Measurements from ENCODE around the gene FNBP1.

Gene FNBP1

GRCh38 chr9:129871046-129871445, 171.9 kb downstream of the FNBP1 start:
- DNase-seq = no peak

GRCh38 chr9:129869585-129870501, 173.1 kb downstream of the FNBP1 start:
- no peak for DNase-seq

DNA sequence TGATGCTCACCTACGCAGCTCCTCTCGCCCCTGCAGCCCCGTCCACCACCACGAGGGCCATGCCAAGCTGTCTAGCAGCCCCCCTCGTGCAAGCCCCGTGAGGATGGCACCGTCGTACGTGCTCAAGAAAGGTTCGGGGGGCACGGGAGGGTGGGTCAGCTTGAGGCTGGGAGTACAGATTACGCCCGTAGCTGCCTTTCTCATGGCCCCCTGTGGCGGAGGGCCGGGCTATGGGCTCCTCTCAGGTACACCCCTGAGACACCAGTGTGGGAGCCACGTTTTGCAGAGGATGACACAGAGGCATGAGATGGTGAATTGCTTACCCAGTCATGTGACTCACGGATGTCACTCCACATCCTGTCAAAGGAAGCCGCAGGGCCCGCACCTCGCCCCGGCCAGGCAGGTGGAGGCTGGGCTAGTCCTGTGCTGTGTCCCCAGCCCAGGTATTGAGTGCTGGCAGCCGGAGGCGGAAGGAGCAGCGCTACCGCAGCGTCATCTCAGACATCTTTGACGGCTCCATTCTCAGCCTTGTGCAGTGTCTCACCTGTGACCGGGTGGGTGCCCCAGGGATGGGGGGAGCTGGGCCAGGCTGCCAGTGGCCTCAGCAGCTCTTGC, 174.0 kb downstream of the FNBP1 start:
- DNase-seq = no peak

- no peak for DNase-seq
These were observed 174.7 kb downstream of the FNBP1 start for GRCh38 chr9:129868023-129868871.

- no peak for DNase-seq
These were observed 175.6 kb downstream of the FNBP1 start for GRCh38 chr9:129867136-129868022.

GRCh38 chr9:129866394-129867135, 176.4 kb downstream of the FNBP1 start:
- no peak for DNase-seq

DNA sequence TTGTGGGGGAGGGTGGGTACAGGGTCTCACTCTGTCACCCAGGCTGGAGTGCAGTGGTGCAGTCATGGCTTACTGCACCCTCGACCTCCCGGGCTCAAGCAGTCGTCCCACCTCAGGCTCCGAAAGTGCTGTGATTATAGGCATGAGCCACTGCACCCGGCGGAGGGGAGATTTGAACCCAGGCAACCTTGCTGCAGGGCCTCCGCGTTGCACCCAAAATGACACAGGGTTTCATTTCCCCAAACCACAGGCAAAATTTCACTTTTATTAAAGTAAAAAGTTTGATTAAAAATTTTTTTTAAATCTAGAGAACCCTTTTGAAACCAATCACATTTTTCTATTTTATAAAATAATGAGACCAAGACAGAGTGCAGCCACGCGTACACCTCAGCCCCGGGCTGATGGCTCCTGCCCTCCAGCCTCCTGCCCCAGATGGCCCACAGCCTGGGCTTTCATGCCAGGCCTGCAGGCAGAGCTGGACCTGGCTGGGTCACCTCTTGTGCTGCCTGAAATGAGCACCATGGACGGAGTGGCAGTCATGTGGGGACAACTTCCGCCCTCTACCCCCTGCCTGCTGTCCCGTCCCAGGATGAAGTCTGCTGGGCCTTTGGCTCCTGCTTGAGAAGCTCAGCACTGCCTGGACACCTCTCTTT, 177.2 kb downstream of the FNBP1 start:
- DNase-seq = no peak

DNA sequence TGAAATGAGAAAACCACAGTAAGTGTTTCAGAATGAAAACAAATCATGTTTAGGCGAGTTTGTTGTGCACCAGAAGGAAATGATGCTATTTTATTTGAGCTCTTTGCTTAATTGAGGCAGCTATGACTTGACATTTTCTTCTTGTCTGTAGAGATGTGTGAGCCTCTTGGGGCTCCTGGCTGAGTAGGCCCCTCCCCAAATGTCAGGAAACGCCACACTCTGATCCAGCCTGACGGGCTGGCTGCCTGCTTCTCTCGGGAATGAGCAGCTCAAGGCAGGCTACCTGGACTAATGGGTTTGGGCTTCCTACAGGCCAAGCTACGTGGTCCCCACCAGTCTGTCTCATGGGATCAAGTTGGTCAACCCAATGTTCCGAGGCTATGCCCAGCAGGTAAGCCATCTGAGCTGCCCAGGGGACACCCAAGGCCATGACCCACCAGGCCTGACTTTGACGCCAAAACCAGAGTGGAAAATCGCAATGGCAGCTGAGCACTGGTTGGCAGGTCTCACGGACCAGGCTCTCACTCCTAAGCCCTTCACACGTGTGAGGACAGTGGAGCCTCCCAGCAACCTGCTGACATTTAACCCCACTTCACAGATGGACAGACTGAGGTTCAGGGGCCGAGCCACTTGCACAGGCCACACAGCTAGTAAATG, 177.9 kb downstream of the FNBP1 start:
- no peak for DNase-seq

- peak; percentile 61 to 84 for DNase-seq
These were observed 179.8 kb downstream of the FNBP1 start for GRCh38 chr9:129863059-129863690.

GRCh38 chr9:129861447-129861827, 181.6 kb downstream of the FNBP1 start:
- no peak for DNase-seq

- no peak for DNase-seq
These were observed 182.1 kb downstream of the FNBP1 start for GRCh38 chr9:129860653-129861446.

GRCh38 chr9:129858167-129858962, 184.6 kb downstream of the FNBP1 start:
- no peak for DNase-seq

DNA sequence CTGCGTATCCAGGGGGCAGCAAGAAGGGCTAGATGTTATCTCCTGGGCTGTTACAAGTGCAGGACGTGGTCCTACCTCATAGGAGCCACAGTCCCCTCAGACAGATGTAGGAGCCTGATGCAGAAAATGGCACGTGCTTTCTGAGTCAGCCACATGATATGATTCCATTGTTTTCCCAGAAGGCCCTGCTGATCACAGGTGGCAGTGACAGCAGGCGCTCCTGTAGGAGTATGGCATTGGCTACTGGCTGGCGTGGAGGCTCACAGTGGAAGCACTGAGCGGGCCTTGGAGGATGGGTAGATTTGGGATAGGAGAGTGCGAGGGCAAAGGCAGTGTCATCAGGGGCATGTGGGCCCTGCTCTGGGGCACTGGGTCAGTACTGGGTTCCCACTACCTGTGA, 185.8 kb downstream of the FNBP1 start:
- DNase-seq = no peak

- no peak for DNase-seq
These were observed 188.3 kb downstream of the FNBP1 start for GRCh38 chr9:129854588-129855110.

GRCh38 chr9:129853614-129854013, 189.4 kb downstream of the FNBP1 start:
- no peak for DNase-seq

GRCh38 chr9:129852579-129852978, 190.4 kb downstream of the FNBP1 start:
- DNase-seq = peak in 1 of 2 experiments; percentile 4

DNA sequence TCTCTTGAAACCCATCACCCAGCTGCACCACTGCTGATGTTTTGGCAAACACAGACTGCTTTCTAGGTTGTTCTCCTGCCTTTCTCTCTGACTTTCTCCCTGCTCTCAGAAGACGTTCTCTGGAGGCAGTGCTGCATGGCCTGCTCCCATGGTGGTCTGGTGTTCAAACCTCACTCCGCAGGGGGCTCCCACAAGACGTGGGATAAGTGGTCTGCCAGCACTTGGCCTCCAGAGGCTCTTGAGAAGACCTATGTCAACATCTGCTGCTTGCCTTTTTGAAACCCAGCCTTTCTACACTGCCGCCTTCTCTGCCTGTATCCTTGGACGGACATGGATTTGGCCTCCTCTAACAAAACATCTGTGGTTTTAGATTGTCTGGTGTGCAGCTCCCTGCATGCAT, 191.2 kb downstream of the FNBP1 start:
- no peak for DNase-seq
